Prostate gland (tissue), 2 donors: ENCODE data around the gene DUSP19.

Experiments
- POLR2A ChIP-seq: fragments of 450-650 bp; IDR thresholded peaks from one replicate; pipeline ENCODE4 v1.6.1; 2016; ENCODE audit warnings: antibody characterized with exemption, mild to moderate bottlenecking
- TF ChIP-seq, protein P1 (sequence below), 4 experiments: fragments of 200-600 bp in 2 of 4; fragments of 450-650 bp in 2 of 4; sonication (generic) in 2 of 4; IDR thresholded peaks; 1 replicate in 3 of 4; 2 replicates in 1 of 4; pipeline ENCODE4 v1.5.1; 2016 to 2019; ENCODE audit warnings: antibody characterized with exemption in 4 of 4, mild to moderate bottlenecking in 2 of 4, moderate library complexity in 2 of 4

DNA sequence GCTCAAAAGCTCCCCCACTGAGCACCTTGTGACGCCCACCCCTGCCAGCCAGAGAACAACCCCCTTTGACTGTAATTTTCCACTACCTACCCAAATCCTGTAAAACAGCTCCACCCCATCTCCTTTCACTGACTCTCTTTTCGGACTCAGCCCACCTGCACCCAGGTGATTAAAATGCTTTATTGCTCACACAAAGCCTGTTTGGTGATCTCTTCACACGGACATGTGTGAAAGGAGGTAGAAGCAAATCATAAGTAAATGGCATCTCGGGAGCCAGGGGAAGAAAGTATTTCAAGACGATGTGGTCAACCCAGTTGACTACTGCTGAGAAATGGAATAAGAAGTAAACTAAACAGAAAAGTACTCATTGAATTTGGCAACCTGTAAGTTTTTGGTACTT lies 29.1 kb upstream of the DUSP19 start:
- TF ChIP-seq, protein P1, sequence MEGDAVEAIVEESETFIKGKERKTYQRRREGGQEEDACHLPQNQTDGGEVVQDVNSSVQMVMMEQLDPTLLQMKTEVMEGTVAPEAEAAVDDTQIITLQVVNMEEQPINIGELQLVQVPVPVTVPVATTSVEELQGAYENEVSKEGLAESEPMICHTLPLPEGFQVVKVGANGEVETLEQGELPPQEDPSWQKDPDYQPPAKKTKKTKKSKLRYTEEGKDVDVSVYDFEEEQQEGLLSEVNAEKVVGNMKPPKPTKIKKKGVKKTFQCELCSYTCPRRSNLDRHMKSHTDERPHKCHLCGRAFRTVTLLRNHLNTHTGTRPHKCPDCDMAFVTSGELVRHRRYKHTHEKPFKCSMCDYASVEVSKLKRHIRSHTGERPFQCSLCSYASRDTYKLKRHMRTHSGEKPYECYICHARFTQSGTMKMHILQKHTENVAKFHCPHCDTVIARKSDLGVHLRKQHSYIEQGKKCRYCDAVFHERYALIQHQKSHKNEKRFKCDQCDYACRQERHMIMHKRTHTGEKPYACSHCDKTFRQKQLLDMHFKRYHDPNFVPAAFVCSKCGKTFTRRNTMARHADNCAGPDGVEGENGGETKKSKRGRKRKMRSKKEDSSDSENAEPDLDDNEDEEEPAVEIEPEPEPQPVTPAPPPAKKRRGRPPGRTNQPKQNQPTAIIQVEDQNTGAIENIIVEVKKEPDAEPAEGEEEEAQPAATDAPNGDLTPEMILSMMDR (IDR thresholded peaks at IDR 0.05) = no peak
- TF ChIP-seq POLR2A = no peak
